Measurements from ENCODE around the gene CNTNAP2. TPM values are rescaled to one million over a fixed set of nuclear protein-coding genes. Genes with fewer than 3 reads are reported as not detected.

The CNTNAP2 gene
- total and polyA plus RNA-seq, 4 donors: 0.14 to 2.3 (median 1.1) TPM

GRCh38 chr7:147013825-147014224 is 897.2 kb downstream of the CNTNAP2 start:
- H3K4me1 ChIP-seq (ENCODE audit: control insufficient read depth in 4 of 4, insufficient read depth in 4 of 4, low read length in 3 of 4): no peaks in the 10 kb centered on the region
- no peak overlapping the region for H3K4me3 ChIP-seq (ENCODE audit: low read depth in 1 of 3, low read length in 3 of 3)
- TF ChIP-seq NR2F2 (IDR thresholded peaks at IDR 0.05): no peak
- TF ChIP-seq EGR1 (IDR thresholded peaks at IDR 0.05; ENCODE audit: low read depth in 2 of 2): no peak
- no peak for TF ChIP-seq FOXA2 (IDR thresholded peaks at IDR 0.05)
- no peak for TF ChIP-seq RXRA (IDR thresholded peaks at IDR 0.05)
- no peak overlapping the region for H3K9ac ChIP-seq (ENCODE audit: low read depth in 1 of 2, low read length in 2 of 2)
- no peak overlapping the region for H3K27ac ChIP-seq (ENCODE audit: low read depth in 1 of 2, low read length in 2 of 2)
- WGBS: 86% methylated on average over 2 of the region's 2 CpGs
- H3K36me3 ChIP-seq (ENCODE audit: control insufficient read depth in 4 of 4, insufficient read depth in 3 of 4, low read depth in 1 of 4, low read length in 3 of 4): no peaks in the 10 kb centered on the region
- DNase-seq (ENCODE audit: low spot score): no peak
- no peaks in the 10 kb centered on the region for H3K9me3 ChIP-seq (ENCODE audit: control insufficient read depth in 4 of 4, low read length in 3 of 4)
- no peaks in the 10 kb centered on the region for H3K27me3 ChIP-seq (ENCODE audit: control insufficient read depth in 4 of 4, insufficient read depth in 4 of 4, low read length in 3 of 4)

GRCh38 chr7:147014286-147014955 is 897.8 kb downstream of the CNTNAP2 start:
- Histone ChIP-seq H3K27ac (ENCODE audit: low read depth in 1 of 2, low read length in 2 of 2) (no peak overlapping the region), H3K36me3 (ENCODE audit: control insufficient read depth in 4 of 4, insufficient read depth in 3 of 4, low read depth in 1 of 4, low read length in 3 of 4) (no peaks in the 10 kb centered on the region), H3K9me3 (ENCODE audit: control insufficient read depth in 4 of 4, low read length in 3 of 4) (no peaks in the 10 kb centered on the region), H3K4me1 (ENCODE audit: control insufficient read depth in 4 of 4, insufficient read depth in 4 of 4, low read length in 3 of 4) (no peaks in the 10 kb centered on the region), H3K27me3 (ENCODE audit: control insufficient read depth in 4 of 4, insufficient read depth in 4 of 4, low read length in 3 of 4) (no peaks in the 10 kb centered on the region), H3K4me3 (ENCODE audit: low read depth in 1 of 3, low read length in 3 of 3) (no peak overlapping the region), H3K9ac (ENCODE audit: low read depth in 1 of 2, low read length in 2 of 2) (no peak overlapping the region)
- DNase-seq (ENCODE audit: low spot score): no peak
- WGBS: 73% methylated on average over 4 of the region's 4 CpGs
- TF ChIP-seq, protein P1, sequence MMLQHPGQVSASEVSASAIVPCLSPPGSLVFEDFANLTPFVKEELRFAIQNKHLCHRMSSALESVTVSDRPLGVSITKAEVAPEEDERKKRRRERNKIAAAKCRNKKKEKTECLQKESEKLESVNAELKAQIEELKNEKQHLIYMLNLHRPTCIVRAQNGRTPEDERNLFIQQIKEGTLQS (IDR thresholded peaks at IDR 0.05): no peak
- TF ChIP-seq HNF4G (IDR thresholded peaks at IDR 0.05): no peak
- no peak for TF ChIP-seq FOXA2 (IDR thresholded peaks at IDR 0.05)
- TF ChIP-seq YY1 (IDR thresholded peaks at IDR 0.05): no peak
- no peak for TF ChIP-seq MAX (IDR thresholded peaks at IDR 0.05)
- no peak for TF ChIP-seq RAD21 (IDR thresholded peaks at IDR 0.05)
- no peak for TF ChIP-seq FOXA1 (IDR thresholded peaks at IDR 0.05)
- TF ChIP-seq SP1 (IDR thresholded peaks at IDR 0.05): no peak
- no peak for TF ChIP-seq HNF4A (conservative IDR thresholded peaks at IDR 0.05)
- TF ChIP-seq REST (IDR thresholded peaks at IDR 0.05): no peak
- TF ChIP-seq RXRA (IDR thresholded peaks at IDR 0.05): no peak
- TF ChIP-seq NR2F2 (IDR thresholded peaks at IDR 0.05): no peak
- no peak for TF ChIP-seq JUND (IDR thresholded peaks at IDR 0.05)
- TF ChIP-seq GABPA (IDR thresholded peaks at IDR 0.05 in 1 of 2, conservative IDR thresholded peaks at IDR 0.05 in 1 of 2): no peak
- no peak for TF ChIP-seq TAF1 (conservative IDR thresholded peaks at IDR 0.05)
- TF ChIP-seq EGR1 (IDR thresholded peaks at IDR 0.05; ENCODE audit: low read depth in 2 of 2): no peak
- no peak for TF ChIP-seq CTCF (IDR thresholded peaks at IDR 0.05; ENCODE audit: low read depth, low read length, missing input control)
- TF ChIP-seq, protein P2, sequence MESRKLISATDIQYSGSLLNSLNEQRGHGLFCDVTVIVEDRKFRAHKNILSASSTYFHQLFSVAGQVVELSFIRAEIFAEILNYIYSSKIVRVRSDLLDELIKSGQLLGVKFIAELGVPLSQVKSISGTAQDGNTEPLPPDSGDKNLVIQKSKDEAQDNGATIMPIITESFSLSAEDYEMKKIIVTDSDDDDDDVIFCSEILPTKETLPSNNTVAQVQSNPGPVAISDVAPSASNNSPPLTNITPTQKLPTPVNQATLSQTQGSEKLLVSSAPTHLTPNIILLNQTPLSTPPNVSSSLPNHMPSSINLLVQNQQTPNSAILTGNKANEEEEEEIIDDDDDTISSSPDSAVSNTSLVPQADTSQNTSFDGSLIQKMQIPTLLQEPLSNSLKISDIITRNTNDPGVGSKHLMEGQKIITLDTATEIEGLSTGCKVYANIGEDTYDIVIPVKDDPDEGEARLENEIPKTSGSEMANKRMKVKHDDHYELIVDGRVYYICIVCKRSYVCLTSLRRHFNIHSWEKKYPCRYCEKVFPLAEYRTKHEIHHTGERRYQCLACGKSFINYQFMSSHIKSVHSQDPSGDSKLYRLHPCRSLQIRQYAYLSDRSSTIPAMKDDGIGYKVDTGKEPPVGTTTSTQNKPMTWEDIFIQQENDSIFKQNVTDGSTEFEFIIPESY (IDR thresholded peaks at IDR 0.05): no peak
